ENCODE measurements around the gene PTGS1.
"Not testable (repeated sequence)": the region's sequence is repeated elsewhere in the genome, so short reads cannot be mapped to it uniquely, and the experiment has no call there.

Gene PTGS1

DNA sequence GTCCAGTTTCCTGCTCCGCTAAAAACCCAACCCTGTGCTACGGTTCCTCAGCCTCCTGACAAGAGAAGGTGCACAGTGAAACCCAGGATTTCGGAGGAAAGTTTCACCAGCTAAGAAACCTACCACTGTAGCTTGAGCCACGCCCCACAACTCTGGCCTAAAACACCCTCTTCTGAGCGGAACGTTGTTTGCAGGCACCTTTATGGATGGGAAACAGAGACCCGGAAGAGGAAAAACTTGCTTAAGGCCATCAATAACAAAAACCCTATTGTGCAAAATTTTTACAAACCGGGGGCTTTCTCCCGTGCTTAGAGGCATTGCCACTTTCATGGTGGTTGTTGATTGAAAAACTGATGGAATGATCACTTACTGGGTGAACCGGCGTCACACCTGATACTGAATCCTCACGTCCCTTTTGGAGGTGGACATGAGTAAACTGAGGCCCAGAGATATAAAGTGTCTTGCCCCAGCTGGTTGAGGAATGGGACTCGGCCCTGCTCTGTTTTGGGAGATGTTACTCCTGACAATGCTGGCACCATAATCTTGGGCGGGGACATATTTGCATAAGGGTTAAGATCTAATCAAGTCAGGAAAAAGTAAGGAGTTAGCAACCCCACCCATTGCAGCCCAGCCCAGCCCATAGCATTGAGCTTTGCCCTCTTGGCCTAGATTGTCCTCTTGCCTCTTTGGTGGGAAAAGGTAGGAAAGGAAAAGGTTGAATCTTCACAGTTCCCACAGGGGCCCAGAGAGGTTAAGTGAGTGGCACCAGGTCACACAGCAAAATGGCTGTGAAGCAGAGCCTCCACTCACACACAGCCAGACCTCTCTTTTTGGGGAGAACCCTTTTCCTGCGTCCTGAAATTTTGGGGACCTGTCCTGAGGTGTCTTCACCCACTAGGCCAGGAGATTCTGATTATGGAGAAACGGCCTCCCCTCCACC lies 23.2 kb upstream of the PTGS1 start:
- DNase-seq (ENCODE audit: low spot score): no peak

DNA sequence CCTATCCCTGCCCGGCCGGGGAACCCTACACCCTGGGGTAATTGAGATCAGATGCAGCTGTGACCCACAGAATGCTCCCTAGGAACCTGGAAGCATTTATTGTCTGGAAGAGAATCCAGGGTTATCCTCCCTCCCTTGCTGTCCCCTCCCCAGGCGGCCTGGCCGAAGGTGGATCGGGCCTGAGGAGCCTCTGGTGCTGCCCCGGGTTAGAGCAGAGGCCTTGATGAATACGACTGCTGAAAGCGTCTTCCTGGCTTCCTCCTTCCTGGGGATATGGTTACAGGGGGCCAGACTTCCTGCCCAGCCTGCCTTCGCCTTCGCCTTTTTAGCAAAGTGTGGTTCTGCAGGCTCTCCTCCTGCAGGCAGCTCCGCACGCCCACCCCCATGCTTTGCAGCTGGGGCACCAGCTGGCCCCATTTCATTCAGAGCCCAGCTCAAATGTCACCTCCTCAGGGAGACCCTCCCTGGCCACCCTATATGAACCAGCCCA lies 22.5 kb upstream of the PTGS1 start:
- no peak for DNase-seq (ENCODE audit: low spot score)

DNA sequence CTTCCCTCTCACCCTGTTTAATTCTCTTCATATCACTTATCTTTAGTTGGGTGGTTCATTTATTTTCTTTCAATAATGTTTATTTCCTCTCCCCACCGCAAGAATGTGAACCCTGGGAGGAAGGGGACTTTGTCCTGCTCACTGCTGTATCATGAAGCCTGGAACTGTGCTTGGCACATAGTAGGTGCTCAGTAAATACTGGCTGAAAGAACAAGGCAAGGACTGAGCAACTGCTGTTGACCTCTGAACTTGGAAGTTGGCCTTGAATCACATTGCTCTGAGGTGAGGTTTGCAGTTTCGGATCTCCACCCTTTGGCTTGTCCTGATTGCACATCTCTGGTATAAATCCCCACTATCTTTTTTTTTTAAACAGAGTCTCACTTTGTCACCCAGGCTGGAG lies 22.0 kb upstream of the PTGS1 start:
- DNase-seq (ENCODE audit: low spot score): no peak

DNA sequence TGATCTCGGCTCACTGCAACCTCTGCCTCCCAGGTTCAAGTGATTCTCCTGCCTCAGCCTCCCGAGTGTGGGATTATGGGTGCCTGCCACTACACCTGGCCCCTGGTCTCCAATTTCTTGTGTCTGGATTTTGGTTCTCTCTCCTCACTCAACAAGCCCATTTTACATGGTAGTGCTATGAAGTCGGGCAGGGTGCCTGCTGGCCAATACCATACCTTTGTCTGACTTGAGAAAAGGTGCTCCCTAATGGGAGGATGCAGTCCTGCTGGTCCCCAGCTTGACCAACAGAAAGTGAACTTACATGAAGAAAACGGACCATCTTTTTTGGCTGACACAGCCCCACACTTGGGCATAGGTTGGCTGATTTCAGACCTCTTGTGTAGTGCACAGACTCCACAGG lies 21.6 kb upstream of the PTGS1 start:
- DNase-seq (ENCODE audit: low spot score): no peak

DNA sequence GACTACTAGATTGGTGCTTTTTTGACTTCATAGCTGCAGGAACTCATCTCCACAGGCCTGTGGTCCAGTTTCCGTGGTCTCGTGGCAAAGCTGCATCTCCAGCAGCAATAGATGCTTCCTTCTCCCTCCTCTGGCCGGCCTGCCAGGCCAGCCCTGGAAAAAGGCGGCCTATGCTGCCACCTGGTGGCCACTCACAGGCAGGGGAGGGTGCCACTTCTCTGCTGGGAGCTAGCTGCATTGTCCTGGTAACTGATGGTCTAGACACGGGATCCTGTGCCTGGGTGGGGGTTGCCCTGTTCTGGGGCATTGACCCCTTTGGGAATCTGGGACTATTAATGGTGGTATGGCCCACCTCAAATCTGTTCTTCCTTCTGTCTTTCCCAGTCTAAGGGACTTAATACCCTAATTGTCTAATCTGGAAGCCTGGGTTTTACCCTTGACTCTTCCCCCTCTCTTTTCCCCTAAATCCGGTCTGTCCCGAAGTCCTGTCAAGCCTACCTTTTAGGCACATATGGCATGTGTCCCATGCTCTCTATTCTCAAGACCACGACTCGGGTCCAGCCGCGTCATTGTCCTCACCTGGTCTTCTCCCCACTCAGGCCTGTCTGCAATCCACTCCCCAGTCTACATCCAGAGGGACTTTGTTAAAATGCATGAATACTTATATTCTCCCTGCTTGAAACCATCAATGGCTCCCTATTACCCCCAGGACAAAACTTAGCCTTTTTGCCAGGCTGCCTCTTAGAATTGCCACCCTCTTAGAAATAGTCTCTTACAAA lies 20.1 kb upstream of the PTGS1 start:
- DNase-seq (ENCODE audit: low spot score): peak; percentile 89

DNA sequence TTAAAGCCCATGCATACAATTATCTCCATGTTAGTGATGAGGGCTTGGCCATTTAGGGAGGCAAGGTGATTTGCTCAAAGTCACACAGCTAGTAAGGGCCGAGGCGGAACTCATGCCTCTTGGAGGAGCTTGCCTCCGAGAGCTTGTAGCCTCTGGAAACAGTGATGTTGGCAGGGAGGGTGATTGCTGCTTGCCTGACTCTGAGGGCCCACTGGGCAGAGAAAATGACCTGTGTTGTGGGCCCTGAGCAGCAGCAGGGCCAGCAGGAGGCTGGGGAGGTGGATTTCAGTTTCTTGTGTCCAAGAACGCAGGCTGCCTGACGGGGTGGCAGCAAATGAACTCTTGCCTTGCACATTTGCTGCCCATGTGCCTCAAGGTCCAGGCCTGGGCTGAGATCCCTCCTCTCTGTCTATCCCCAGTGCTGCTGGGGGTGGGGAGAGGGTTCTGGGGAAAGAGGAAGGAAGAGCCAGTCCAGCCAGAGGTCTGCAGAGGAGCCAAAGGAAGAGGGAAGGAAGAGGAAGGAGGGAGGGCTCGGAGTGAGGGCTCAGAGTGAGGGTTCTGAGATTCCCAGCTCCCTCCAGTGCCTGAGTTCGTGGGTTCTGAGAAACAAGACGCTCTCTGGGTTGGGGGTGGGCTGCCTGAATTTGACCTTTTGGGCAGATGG lies 16.2 kb upstream of the PTGS1 start:
- no peak for DNase-seq (ENCODE audit: low spot score)

DNA sequence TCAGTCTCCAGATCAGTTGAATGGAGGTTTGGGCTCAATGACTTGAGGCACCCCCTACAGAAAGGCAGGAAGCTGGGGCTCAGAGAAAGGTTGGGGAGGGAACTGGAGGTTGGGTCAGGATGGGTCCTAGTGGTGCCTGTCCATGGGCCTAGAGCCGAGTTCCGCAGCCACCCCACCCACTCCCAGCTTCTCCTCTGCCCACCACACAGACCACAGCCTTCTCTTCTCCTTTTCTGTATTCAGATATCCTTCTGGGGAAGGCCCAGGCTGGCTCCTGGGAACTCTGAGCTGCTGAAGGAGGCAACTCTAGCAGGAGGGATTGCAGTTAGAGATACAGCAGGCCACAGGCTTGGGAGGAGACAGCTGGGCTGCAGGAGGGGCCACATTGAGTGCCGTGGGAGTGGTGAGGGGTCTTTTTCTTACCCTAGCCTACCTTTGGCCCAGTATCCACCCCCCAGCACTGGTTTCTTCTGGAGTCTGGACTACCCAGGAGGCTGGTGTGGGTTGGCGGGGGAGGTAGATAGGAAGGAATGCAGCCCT lies 15.4 kb upstream of the PTGS1 start:
- DNase-seq (ENCODE audit: low spot score): no peak

DNA sequence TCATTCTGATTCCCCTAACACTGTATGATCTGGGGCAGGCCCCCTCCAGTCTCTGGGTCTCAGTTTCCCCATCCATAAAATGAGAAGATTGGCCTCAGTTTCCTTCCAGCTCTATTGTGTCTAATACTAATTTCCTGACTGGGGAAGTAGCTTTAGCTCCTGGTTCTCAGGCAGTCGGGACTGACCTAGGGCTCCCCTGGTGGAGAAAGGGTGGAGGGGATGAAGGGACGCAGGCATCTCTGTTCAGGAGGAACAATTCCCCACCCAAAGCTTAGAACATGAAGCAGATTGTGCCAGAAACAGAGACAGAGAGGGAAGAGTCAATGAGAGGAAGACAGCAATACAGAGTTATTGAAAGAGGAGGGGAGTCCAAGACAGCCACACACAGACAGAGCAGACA lies 14.2 kb upstream of the PTGS1 start:
- DNase-seq (ENCODE audit: low spot score): no peak

DNA sequence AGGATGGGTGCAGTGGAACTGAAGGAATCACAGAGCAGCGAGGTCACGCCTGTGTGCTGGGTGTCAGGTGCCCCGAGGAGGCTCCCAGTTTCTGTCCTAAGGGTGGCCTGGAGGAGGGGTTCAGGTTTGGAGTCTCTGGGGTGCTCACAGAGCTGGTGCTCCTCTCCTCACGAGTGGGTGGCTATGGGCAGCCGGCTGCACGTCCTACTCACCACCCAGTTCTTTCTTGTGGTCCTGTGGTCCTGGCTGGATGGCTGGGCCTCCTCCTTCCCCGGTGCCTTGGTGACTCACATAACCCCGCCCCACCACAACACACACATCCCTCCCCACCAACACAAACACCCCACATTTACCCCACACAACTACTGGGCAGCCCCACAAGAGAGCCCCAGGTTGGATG lies 9.9 kb upstream of the PTGS1 start:
- no peak for DNase-seq (ENCODE audit: low spot score)

DNA sequence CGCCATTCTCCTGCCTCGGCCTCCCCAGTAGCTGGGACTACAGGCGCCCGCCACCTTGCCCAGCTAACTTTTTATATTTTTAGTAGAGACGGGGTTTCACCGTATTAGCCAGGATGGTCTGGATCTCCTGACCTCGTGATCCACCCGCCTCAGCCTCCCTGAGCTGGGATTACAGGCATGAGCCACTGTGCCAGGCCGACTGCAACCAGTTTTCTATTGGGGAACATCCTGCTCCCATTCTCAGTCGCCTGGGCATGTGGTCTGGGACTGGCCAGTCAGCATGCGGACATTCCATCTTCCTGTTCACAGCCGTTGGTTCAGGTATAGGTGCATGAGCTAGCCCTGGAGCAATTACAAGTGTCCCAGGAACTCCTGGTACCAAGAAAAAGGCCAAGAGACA lies 7.7 kb upstream of the PTGS1 start:
- DNase-seq (ENCODE audit: low spot score): not testable (repeated sequence)

DNA sequence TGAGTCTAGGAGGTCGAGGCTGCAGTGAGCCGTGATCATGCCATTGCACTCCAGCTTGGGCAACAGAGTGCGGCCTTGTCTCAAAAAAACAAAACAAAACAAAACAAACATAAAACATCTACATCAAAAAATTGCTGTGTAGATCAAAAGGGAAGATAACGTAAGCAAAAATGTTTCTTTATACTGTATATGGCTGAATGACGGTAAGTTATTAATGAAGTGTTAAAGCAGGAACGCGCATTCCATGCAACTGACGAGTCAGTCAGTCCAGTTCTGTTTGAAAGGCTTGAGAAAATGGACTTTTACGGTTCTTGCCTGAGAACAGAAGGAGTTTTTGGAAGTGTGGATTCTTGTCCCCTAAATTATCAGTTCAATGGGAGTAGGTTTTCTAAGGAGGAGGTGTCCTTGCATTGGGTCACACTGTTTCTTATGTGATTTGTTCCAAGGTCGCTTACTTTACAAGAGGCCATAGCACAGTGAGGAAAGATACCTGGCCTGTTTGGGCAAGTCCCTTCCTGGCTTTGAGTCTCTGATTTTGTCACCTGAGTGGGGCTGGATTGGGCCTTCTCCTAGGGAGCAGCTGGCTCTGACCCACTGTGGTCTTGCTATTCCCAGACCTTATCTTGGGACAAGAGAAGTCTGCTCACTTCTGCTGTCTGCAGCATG lies 6.6 kb upstream of the PTGS1 start:
- DNase-seq (ENCODE audit: low spot score): no peak

DNA sequence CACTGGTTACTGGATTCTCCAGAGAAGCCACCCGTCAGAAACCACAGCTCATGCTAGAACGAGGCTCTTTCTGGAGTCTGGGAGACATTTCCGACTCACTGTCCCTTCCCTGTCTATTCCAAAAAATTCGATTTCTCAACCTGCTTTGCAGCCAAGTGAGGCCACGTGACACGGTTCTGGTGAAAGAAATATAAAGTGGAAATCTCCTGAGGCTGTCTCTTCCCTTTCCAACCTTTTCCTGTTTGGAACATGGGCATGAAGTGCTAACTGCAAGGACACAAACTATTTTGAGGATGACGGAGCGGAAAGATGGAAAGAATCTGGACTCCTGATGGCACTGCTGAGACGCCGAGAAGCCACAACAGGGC lies 6.1 kb upstream of the PTGS1 start:
- no peak for DNase-seq (ENCODE audit: low spot score)

DNA sequence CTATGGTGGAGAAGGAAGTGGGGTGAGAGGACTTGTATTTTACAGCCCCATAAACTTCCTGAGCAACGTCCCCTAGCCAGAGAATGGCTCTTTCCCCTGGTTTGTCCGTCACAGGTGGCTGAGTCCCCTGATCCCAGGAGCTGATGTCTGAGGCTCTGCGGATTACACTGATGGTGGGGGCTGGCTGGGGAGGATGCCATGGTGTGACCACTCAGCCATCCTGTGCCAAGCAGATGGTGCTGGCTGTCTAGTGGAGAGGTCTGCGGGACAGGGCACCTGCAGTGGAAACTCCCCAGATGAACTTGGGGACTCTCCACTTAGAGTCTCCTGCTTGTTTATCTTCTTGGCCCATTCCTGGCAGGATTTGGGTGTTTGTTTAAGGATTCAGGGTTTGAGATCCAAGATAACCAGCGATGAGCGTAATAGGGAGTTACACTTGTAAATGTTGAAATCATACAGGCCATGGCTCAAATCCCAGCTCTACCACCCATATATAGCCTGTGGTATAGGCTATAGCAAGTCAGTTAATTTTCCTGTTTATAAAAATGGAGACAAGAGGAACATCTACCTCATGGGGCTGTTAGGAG lies 4.7 kb upstream of the PTGS1 start:
- no peak for DNase-seq (ENCODE audit: low spot score)

DNA sequence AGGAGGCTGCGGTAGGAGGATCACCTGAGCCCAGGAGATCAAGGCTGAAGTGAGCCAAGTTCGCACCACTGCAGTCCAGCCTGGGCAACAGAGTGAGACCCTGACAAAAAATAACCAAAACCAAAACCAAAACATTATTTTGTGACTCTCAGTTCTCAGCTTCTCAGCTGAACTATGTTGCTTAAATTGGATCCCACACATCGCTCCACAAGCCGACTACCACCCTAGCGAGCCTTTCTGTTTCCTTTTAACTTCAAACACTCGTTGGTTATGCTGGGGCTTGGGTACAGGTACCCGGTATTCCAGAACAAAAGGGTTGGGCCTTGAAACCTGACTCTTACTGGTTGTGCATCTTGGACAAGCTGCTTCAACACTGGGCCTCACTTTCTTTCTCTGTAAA lies 3.8 kb upstream of the PTGS1 start:
- DNase-seq (ENCODE audit: low spot score): no peak

DNA sequence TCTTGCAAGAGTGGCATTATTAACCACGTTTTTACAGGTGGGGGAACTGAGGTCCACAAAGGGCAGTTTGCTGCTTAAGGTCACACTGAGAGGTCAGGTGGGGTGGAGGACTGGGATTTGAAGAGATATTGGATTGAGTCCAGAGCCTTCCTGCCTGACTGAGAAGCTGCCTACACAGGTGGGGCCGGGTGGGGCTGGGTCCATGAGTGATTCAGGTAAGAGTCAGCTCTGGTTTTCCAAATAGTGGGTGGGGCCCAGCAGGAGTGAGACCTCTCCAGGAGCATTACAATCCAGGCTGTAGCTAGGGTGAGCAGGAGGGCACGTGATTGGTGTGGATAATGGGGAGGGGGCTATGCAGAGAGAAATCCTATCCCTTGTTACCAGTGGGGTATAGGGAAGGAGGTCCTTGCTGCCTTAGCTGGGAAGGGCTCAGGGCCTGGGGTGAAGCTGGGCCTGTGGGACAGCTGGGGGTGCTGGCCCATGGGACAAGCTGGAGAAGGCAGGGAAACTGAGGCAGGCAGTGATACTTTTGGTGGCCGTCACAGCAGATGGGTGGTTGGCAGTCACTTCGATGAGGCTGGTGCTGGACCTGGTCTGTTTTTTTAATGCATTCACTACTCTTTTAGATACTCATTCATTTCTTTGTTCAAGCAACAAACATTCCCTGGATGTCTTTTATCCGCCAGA lies 2.9 kb upstream of the PTGS1 start:
- DNase-seq (ENCODE audit: low spot score): no peak

DNA sequence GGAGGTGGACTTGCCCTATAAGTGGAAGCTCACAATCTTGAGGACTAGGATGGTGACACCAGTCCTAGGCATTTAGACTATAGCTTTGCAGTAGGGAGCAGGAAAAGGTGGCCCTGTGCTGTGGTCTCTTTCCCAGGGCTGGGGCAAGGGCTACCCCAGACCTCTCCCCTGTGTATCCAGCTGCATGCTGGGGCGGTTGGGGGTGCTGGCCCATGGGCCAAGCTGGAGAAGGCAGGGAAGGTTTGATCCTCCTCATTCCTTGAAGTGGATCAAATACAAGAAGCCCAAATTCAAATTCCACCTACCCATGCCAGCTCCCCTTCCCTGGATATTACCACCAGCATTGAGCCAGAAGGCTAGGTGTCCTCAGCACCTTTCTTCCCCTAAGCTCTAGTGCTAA lies 2.2 kb upstream of the PTGS1 start:
- no peak for DNase-seq (ENCODE audit: low spot score)

DNA sequence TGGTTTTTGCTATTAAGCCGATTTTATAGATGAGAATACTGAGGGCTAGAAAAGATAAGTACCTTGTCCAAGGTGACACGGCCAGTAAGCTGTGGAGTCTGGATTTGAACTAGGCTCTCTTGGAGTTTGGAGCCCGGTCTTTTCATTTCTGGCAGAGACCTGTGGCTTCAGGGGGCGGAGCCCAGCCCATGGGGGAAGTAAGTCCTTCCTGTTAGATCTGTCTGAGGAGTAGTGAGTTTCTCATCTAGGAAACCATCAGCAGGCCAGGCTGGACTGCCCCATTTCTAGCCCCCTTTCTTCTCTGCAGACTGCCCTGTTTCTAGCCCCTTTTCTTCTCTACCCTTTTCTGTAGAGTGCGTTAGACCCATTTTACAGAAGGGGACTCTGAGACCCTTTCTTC lies 521 bp upstream of the PTGS1 start:
- DNase-seq (ENCODE audit: low spot score): no peak

DNA sequence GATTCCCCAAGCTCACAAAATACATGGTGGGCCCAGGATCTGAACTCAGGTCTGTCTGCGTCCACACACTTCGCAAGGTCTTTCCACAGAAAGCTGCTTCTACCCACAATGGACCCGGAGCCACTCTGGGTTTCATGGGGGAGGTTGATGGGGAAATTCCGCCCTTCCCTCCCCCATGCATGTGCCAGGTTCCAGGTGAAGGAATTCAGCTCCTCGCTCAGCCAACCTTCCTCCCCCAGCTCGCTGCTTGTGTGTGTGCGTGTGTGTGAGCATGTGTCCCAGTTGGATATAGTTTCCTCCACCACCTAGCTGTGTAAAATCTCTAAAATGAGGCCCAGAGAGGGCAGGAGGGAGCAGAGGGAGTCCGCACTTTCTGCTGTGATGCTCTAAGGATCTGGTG lies 1.0 kb downstream of the PTGS1 start:
- DNase-seq (ENCODE audit: low spot score): no peak

DNA sequence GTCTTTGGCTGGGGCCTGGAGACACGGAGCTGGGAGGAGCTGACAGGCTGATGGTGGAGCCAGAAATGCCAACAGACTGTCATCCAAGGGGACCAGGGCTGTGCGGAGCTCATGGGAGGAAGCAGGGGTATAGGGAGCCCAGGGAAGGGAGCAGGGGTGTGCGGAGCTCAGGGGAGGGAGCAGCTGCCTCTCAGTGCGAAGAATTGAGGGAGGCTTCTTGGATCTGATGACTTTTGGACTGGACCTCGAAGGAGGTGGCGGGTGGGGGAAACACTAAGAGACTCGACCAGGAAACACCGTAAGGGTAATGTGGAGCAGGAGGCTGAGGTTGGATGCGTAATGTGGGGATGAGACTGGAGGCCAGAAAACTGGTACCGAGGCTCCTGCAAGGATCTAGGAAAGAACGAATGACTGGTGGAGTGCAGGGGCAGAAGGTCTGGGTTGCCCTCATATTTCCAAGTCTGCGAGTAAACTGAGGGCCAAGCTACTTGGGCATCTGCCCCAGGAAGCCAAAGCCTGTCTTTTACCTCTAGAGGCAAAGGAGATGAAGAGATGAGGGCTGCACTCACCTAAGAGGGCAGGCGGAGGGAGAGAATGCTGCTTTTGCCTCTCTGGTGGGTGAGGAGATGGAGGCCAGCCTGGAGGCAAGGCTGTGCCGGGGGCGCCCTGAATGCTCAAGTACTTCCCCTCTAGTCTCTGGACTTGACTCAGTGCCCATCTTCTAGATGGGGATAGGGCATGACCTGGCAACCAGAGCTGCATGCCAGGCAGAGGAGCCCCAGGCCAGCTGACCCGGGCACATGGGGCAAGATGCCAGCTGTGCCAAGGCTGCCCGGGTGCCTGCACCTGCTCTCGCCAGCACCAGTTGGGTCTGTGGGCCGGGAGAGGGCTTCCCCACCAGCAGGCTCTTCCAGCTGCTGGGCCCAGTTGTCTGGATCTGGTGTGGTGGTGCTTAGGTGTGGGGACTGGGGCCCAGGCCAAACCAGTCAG lies 2.3 kb downstream of the PTGS1 start:
- DNase-seq (ENCODE audit: low spot score): no peak

Measured in D341Med (cell line).